Measurements from ENCODE around the gene CBX7.
A peak's percentile ranks its signal among the peaks of the same experiment; 100 is the strongest.

The CBX7 gene

GRCh38 chr22:39122772-39123470, 29.6 kb downstream of the CBX7 start:
- DNase-seq: no peak

- no peak for DNase-seq
These were observed 31.5 kb downstream of the CBX7 start for GRCh38 chr22:39120983-39121382.

GRCh38 chr22:39117585-39118191, 34.8 kb downstream of the CBX7 start:
- peak; percentile 62 for DNase-seq

GRCh38 chr22:39115977-39116621, 36.4 kb downstream of the CBX7 start:
- no peak for DNase-seq

GRCh38 chr22:39115570-39115969, 36.9 kb downstream of the CBX7 start:
- DNase-seq: no peak

- DNase-seq: no peak
These were observed 38.4 kb downstream of the CBX7 start for GRCh38 chr22:39114112-39114511.

- no peak for DNase-seq
These were observed 41.6 kb downstream of the CBX7 start for GRCh38 chr22:39110631-39111561.

GRCh38 chr22:39109361-39109760, 43.1 kb downstream of the CBX7 start:
- DNase-seq: no peak

- no peak for DNase-seq
These were observed 44.0 kb downstream of the CBX7 start for GRCh38 chr22:39108487-39108886.

- no peak for DNase-seq
These were observed 46.2 kb downstream of the CBX7 start for GRCh38 chr22:39106326-39106725.

- DNase-seq: no peak
These were observed 49.0 kb downstream of the CBX7 start for GRCh38 chr22:39103431-39103830.

- DNase-seq: no peak
These were observed 51.3 kb downstream of the CBX7 start for GRCh38 chr22:39101226-39101625.

- no peak for DNase-seq
These were observed 53.9 kb downstream of the CBX7 start for GRCh38 chr22:39098576-39098975.

GRCh38 chr22:39098026-39098425, 54.5 kb downstream of the CBX7 start:
- no peak for DNase-seq

- no peak for DNase-seq
These were observed 55.1 kb downstream of the CBX7 start, which contains the start of gene APOBEC3H for GRCh38 chr22:39097098-39098020. Gene APOBEC3H, plus strand, starts transcription at chr22:39097244. Its CDS starts 3,035 bp downstream, at chr22:39100279.

GRCh38 chr22:39095971-39096370, 56.5 kb downstream of the CBX7 start:
- DNase-seq: no peak

- no peak for DNase-seq
These were observed 57.6 kb downstream of the CBX7 start for GRCh38 chr22:39094717-39095389.

- DNase-seq: no peak
These were observed 60.2 kb downstream of the CBX7 start for GRCh38 chr22:39092111-39092862.

- DNase-seq: no peak
These were observed 61.1 kb downstream of the CBX7 start for GRCh38 chr22:39091126-39092081.
